ENCODE results near the gene COL4A6.

The COL4A6 gene

GRCh38 chrX:108344216-108344615 is 94.0 kb downstream of the COL4A6 start:
- TF ChIP-seq CTCF (IDR thresholded peaks at IDR 0.05; ENCODE audit: control insufficient read depth, insufficient read depth, low read depth, low read length, missing control alignments) = no peak
- DNase-seq (ENCODE audit: low read depth) = no peak
- no peak overlapping the region for H3K4me3 ChIP-seq (ENCODE audit: control insufficient read depth, low read depth, low read length)

- no peak for DNase-seq (ENCODE audit: low read depth)
- no peak overlapping the region for H3K4me3 ChIP-seq (ENCODE audit: control insufficient read depth, low read depth, low read length)
- no peak for TF ChIP-seq CTCF (IDR thresholded peaks at IDR 0.05; ENCODE audit: control insufficient read depth, insufficient read depth, low read depth, low read length, missing control alignments)
Observed at GRCh38 chrX:108341947-108342346, 96.3 kb downstream of the COL4A6 start.

GRCh38 chrX:108332281-108332680 is 105.9 kb downstream of the COL4A6 start:
- no peak for DNase-seq (ENCODE audit: low read depth)

GRCh38 chrX:108331126-108331909 is 106.9 kb downstream of the COL4A6 start:
- H3K4me3 ChIP-seq (ENCODE audit: control insufficient read depth, low read depth, low read length) = no peak overlapping the region
- no peak for TF ChIP-seq CTCF (IDR thresholded peaks at IDR 0.05; ENCODE audit: control insufficient read depth, insufficient read depth, low read depth, low read length, missing control alignments)
- DNase-seq (ENCODE audit: low read depth) = no peak

More at GRCh38 chrX:108332281-108332680, 105.9 kb downstream of the COL4A6 start:
- TF ChIP-seq CTCF (IDR thresholded peaks at IDR 0.05; ENCODE audit: control insufficient read depth, insufficient read depth, low read depth, low read length, missing control alignments) = no peak
- H3K4me3 ChIP-seq (ENCODE audit: control insufficient read depth, low read depth, low read length) = no peak overlapping the region

- no peak overlapping the region for H3K4me3 ChIP-seq (ENCODE audit: control insufficient read depth, low read depth, low read length)
- no peak for DNase-seq (ENCODE audit: low read depth)
- no peak for TF ChIP-seq CTCF (IDR thresholded peaks at IDR 0.05; ENCODE audit: control insufficient read depth, insufficient read depth, low read depth, low read length, missing control alignments)
Observed at GRCh38 chrX:108323751-108324150, 114.5 kb downstream of the COL4A6 start.

GRCh38 chrX:108322234-108322633 is 116.0 kb downstream of the COL4A6 start:
- TF ChIP-seq CTCF (IDR thresholded peaks at IDR 0.05; ENCODE audit: control insufficient read depth, insufficient read depth, low read depth, low read length, missing control alignments) = no peak
- no peak overlapping the region for H3K4me3 ChIP-seq (ENCODE audit: control insufficient read depth, low read depth, low read length)
- DNase-seq (ENCODE audit: low read depth) = no peak
